ENCODE results near the gene CCDC59. TPM values are rescaled to one million over a fixed set of nuclear protein-coding genes. Genes with fewer than 3 reads are reported as not detected.
A peak's percentile ranks its signal among the peaks of the same experiment; 100 is the strongest.
"Not testable (repeated sequence)": the region's sequence is repeated elsewhere in the genome, so short reads cannot be mapped to it uniquely, and the experiment has no call there.

CCDC59 gene
- total RNA-seq, 1 donor from 2014 or later = 25.9 TPM

- TF ChIP-seq CTCF (IDR thresholded peaks at IDR 0.05; ENCODE audit: partially characterized antibody, unreplicated experiment) = no peak
- no peak overlapping the region for H3K4me3 Mint-ChIP-seq (ENCODE audit: unreplicated experiment)
These were observed 5.8 kb upstream of the CCDC59 start for GRCh38 chr12:82363990-82364389.

GRCh38 chr12:82361461-82361915 lies 3.3 kb upstream of the CCDC59 start:
- no peak overlapping the region for H3K4me3 Mint-ChIP-seq (ENCODE audit: unreplicated experiment)
- no peak for DNase-seq
- peaks cover 18% of the 10 kb centered on the region for H3K4me1 Mint-ChIP-seq (ENCODE audit: low read depth, unreplicated experiment)
- H3K36me3 Mint-ChIP-seq (ENCODE audit: unreplicated experiment) = no peaks in the 10 kb centered on the region
- peaks cover 5% of the 10 kb centered on the region for H3K9me3 Mint-ChIP-seq (ENCODE audit: unreplicated experiment)
- no peak for TF ChIP-seq CTCF (IDR thresholded peaks at IDR 0.05; ENCODE audit: partially characterized antibody, unreplicated experiment)
- H3K27me3 Mint-ChIP-seq (ENCODE audit: unreplicated experiment) = peaks cover 6% of the 10 kb centered on the region
- no peak overlapping the region for H3K27ac Mint-ChIP-seq (ENCODE audit: unreplicated experiment)

More at GRCh38 chr12:82363990-82364389, 5.8 kb upstream of the CCDC59 start:
- Mint-ChIP-seq H3K4me1 (ENCODE audit: low read depth, unreplicated experiment) (peaks cover 14% of the 10 kb centered on the region), H3K27ac (ENCODE audit: unreplicated experiment) (no peak overlapping the region), H3K9me3 (ENCODE audit: unreplicated experiment) (no peaks in the 10 kb centered on the region), H3K36me3 (ENCODE audit: unreplicated experiment) (no peaks in the 10 kb centered on the region), H3K27me3 (ENCODE audit: unreplicated experiment) (no peaks in the 10 kb centered on the region)
- no peak for DNase-seq

GRCh38 chr12:82360834-82361233 lies 2.6 kb upstream of the CCDC59 start:
- not testable (repeated sequence) for H3K27ac Mint-ChIP-seq (ENCODE audit: unreplicated experiment); DNase-seq; H3K27me3 Mint-ChIP-seq (ENCODE audit: unreplicated experiment); H3K36me3 Mint-ChIP-seq (ENCODE audit: unreplicated experiment); H3K9me3 Mint-ChIP-seq (ENCODE audit: unreplicated experiment); H3K4me3 Mint-ChIP-seq (ENCODE audit: unreplicated experiment)
- H3K4me1 Mint-ChIP-seq (ENCODE audit: low read depth, unreplicated experiment) = peaks cover 13% of the 10 kb centered on the region

- H3K36me3 Mint-ChIP-seq (ENCODE audit: unreplicated experiment) = no peaks in the 10 kb centered on the region
These were observed 910 bp upstream of the CCDC59 start for GRCh38 chr12:82359115-82359478.

GRCh38 chr12:82357845-82358199 lies 365 bp downstream of the CCDC59 start:
- DNase-seq = no peak
- Mint-ChIP-seq H3K36me3 (ENCODE audit: unreplicated experiment) (no peaks in the 10 kb centered on the region), H3K27me3 (ENCODE audit: unreplicated experiment) (peaks cover 6% of the 10 kb centered on the region), H3K4me3 (ENCODE audit: unreplicated experiment) (peak overlapping the region; percentile 99), H3K4me1 (ENCODE audit: low read depth, unreplicated experiment) (peaks cover 7% of the 10 kb centered on the region), H3K9me3 (ENCODE audit: unreplicated experiment) (peaks cover 5% of the 10 kb centered on the region), H3K27ac (ENCODE audit: unreplicated experiment) (peak overlapping the region; percentile 99)
- TF ChIP-seq CTCF (IDR thresholded peaks at IDR 0.05; ENCODE audit: partially characterized antibody, unreplicated experiment) = no peak

More at GRCh38 chr12:82359115-82359478, 910 bp upstream of the CCDC59 start:
- H3K4me1 Mint-ChIP-seq (ENCODE audit: low read depth, unreplicated experiment) = peaks cover 9% of the 10 kb centered on the region
- H3K27ac Mint-ChIP-seq (ENCODE audit: unreplicated experiment) = peak overlapping the region; percentile 29
- peaks cover 5% of the 10 kb centered on the region for H3K9me3 Mint-ChIP-seq (ENCODE audit: unreplicated experiment)
- peak overlapping the region; percentile 99 for H3K4me3 Mint-ChIP-seq (ENCODE audit: unreplicated experiment)
- peak; percentile 22 for DNase-seq
- peaks cover 6% of the 10 kb centered on the region for H3K27me3 Mint-ChIP-seq (ENCODE audit: unreplicated experiment)
- no peak for TF ChIP-seq CTCF (IDR thresholded peaks at IDR 0.05; ENCODE audit: partially characterized antibody, unreplicated experiment)
